CD4-positive, alpha-beta T cell (primary cell): Measurements from ENCODE around the gene STAT3. TPM values are rescaled to one million over a fixed set of nuclear protein-coding genes. Genes with fewer than 3 reads are reported as not detected.

Experiments
- ATAC-seq: fragments of 200-7000 bp; cut with Tn5 transposase; one replicate; pipeline ENCODE4 v1.10.0; 2022; ENCODE audit warnings: mild to moderate bottlenecking; ENCODE audit not compliant: poor library complexity
- CTCF ChIA-PET: fragments of 350-600 bp; sonication (Branson Sonifier 250); formaldehyde crosslinking; loops from one replicate; lab custom pipeline; 2021; ENCODE audit warnings: antibody characterized with exemption, inconsistent platforms; lab: Charles Lee
- POLR2A ChIA-PET: fragments of 350-600 bp; sonication (Branson Sonifier 250); formaldehyde crosslinking; loops from one replicate; lab custom pipeline; 2021; ENCODE audit warnings: antibody characterized with exemption, inconsistent platforms; lab: Charles Lee
- DNase-seq, 14 experiments: peaks; one replicate each; pipeline ENCODE4 v3.0.0-alpha.2; 2013 to 2020; ENCODE audit warnings: mixed read lengths in 2 of 14
- H3K27ac ChIP-seq, 2 donors: one replicate each; pipeline versions ENCODE4 v1.5.1 to v1.7.0; 2013; ENCODE audit warnings: low read length in 2 of 2, low read depth in 1 of 2, mild to moderate bottlenecking in 1 of 2
- H3K27me3 ChIP-seq, 2 experiments: 1 replicate in 1 of 2; 2 replicates in 1 of 2; pipeline versions ENCODE4 v1.6.1 to v1.7.0; 2013; ENCODE audit warnings: low read length in 2 of 2, control low read depth in 1 of 2, mild to moderate bottlenecking in 1 of 2, moderate library complexity in 1 of 2; ENCODE audit not compliant: insufficient read depth in 2 of 2, control insufficient read depth in 1 of 2
- H3K36me3 ChIP-seq: one replicate; pipeline ENCODE4 v1.6.1; 2013; ENCODE audit warnings: low read length, control low read depth; ENCODE audit not compliant: insufficient read depth
- H3K4me1 ChIP-seq: one replicate; pipeline ENCODE4 v1.6.1; 2013; ENCODE audit warnings: low read length, control low read depth; ENCODE audit not compliant: insufficient read depth
- H3K4me3 ChIP-seq: one replicate; pipeline ENCODE4 v1.5.1; 2013; ENCODE audit warnings: mild to moderate bottlenecking, low read length, moderate library complexity
- H3K9me3 ChIP-seq, 2 experiments: 1 replicate in 1 of 2; 2 replicates in 1 of 2; pipeline versions ENCODE4 v1.6.1 to v1.7.0; 2013; ENCODE audit warnings: low read length in 2 of 2, mild to moderate bottlenecking in 2 of 2, control low read depth in 1 of 2, moderate library complexity in 1 of 2; ENCODE audit not compliant: control insufficient read depth in 1 of 2, insufficient read depth in 1 of 2
- H3K27ac Mint-ChIP-seq: one replicate; pipeline ENCODE4 v1.8.0; 2020; ENCODE audit warnings: mixed read lengths
- H3K27me3 Mint-ChIP-seq: one replicate; pipeline ENCODE4 v1.8.0; 2021; ENCODE audit warnings: mixed read lengths
- H3K36me3 Mint-ChIP-seq: one replicate; pipeline ENCODE4 v1.8.0; 2021; ENCODE audit warnings: low read depth, mixed read lengths
- H3K4me1 Mint-ChIP-seq: one replicate; pipeline ENCODE4 v1.8.0; 2021; ENCODE audit warnings: low read depth, mixed read lengths
- H3K4me3 Mint-ChIP-seq: one replicate; pipeline ENCODE4 v1.8.0; 2020; ENCODE audit warnings: mild to moderate bottlenecking, mixed read lengths
- H3K9me3 Mint-ChIP-seq: one replicate; pipeline ENCODE4 v1.8.0; 2020; ENCODE audit warnings: mixed read lengths
- intact Hi-C, 2 experiments: fragments of 100-400 bp; cut with DNase I in 1 of 2; cut with micrococcal nuclease in 1 of 2; formaldehyde crosslinking; loops; one replicate each; pipeline versions ENCODE4 v1.15.1 to v1.9.0; 2023 to 2025; cut with DNase I, micrococcal nuclease
- total RNA-seq, 174 experiments: library from RNA in 2 of 174; stranded (reverse) in 2 of 174; gene quantifications; one replicate each; pipeline ENCODE4 v1.2.3 and lab custom pipeline; 2021 to 2026
- TF ChIP-seq, protein P1 (sequence below): fragments of 200-600 bp; IDR thresholded peaks from one replicate; pipeline ENCODE4 v1.8.0; 2022; ENCODE audit warnings: antibody characterized with exemption, mild to moderate bottlenecking

STAT3 gene
- total RNA-seq, 2 experiments from 2014 or later = 315 to 319 TPM

GRCh38 chr17:42408061-42408460 lies 19.8 kb upstream of the STAT3 start:
- CTCF ChIA-PET = interaction anchor here (6.8 kb wide), 1 partner anchor 90 kb away, joined by 187 read pairs; no protein-coding TSS in a partner anchor
- no peaks in the 10 kb centered on the region for H3K36me3 ChIP-seq
- H3K9me3 ChIP-seq = no peaks in the 10 kb centered on the region
- Mint-ChIP-seq H3K4me3 (no peak overlapping the region), H3K27ac (no peak overlapping the region), H3K9me3 (no peaks in the 10 kb centered on the region), H3K27me3 (no peaks in the 10 kb centered on the region), H3K36me3 (no peaks in the 10 kb centered on the region), H3K4me1 (peaks cover 11% of the 10 kb centered on the region)
- no peak overlapping the region for H3K27ac ChIP-seq
- POLR2A ChIA-PET = interaction anchor here (1.3 to 3.8 kb wide), 3 partner anchors 20 to 200 kb away, joined by 3 to 44 read pairs (median 40); partner anchors contain the start of gene STAT3
- ATAC-seq = no peak
- no peak for DNase-seq
- no peaks in the 10 kb centered on the region for H3K27me3 ChIP-seq
- intact Hi-C loops = loop anchor here (5.0 kb wide), 2 partner anchors 71 to 109 kb away; no protein-coding TSS in a partner anchor
- H3K4me3 ChIP-seq = no peak overlapping the region
- TF ChIP-seq, protein P1, sequence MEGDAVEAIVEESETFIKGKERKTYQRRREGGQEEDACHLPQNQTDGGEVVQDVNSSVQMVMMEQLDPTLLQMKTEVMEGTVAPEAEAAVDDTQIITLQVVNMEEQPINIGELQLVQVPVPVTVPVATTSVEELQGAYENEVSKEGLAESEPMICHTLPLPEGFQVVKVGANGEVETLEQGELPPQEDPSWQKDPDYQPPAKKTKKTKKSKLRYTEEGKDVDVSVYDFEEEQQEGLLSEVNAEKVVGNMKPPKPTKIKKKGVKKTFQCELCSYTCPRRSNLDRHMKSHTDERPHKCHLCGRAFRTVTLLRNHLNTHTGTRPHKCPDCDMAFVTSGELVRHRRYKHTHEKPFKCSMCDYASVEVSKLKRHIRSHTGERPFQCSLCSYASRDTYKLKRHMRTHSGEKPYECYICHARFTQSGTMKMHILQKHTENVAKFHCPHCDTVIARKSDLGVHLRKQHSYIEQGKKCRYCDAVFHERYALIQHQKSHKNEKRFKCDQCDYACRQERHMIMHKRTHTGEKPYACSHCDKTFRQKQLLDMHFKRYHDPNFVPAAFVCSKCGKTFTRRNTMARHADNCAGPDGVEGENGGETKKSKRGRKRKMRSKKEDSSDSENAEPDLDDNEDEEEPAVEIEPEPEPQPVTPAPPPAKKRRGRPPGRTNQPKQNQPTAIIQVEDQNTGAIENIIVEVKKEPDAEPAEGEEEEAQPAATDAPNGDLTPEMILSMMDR = no peak
- peaks cover 13% of the 10 kb centered on the region for H3K4me1 ChIP-seq

- Histone ChIP-seq H3K9me3 (no peaks in the 10 kb centered on the region), H3K4me1 (peaks cover 13% of the 10 kb centered on the region), H3K27ac (no peak overlapping the region), H3K27me3 (no peaks in the 10 kb centered on the region), H3K36me3 (no peaks in the 10 kb centered on the region), H3K4me3 (no peak overlapping the region)
- H3K4me1 Mint-ChIP-seq = peaks cover 11% of the 10 kb centered on the region
- peak; percentile 89 for ATAC-seq
- peak overlapping the region; percentile 3 for H3K27ac Mint-ChIP-seq
- ChIA-PET CTCF (interaction anchor here (1.6 to 6.8 kb wide), 3 partner anchors 89 to 185 kb away, joined by 5 to 187 read pairs (median 16); no protein-coding TSS in a partner anchor), POLR2A (interaction anchor here (0.6 to 3.8 kb wide), 8 partner anchors 15 to 201 kb away, joined by 3 to 44 read pairs (median 4); partner anchors contain the start of genes CAVIN1, STAT3 and STAT5A)
- no peaks in the 10 kb centered on the region for H3K9me3 Mint-ChIP-seq
- intact Hi-C loops = loop anchor here (1.0 to 5.0 kb wide), 4 partner anchors 18 to 185 kb away; no protein-coding TSS in a partner anchor
- H3K4me3 Mint-ChIP-seq = no peak overlapping the region
- no peaks in the 10 kb centered on the region for H3K27me3 Mint-ChIP-seq
- TF ChIP-seq, protein P1 = no peak
- no peaks in the 10 kb centered on the region for H3K36me3 Mint-ChIP-seq
- peak; percentile 46 to 82 (median 56) for DNase-seq
Observed at GRCh38 chr17:42407289-42407836, 19.1 kb upstream of the STAT3 start.

GRCh38 chr17:42406615-42407288 lies 18.5 kb upstream of the STAT3 start:
- ChIA-PET POLR2A (interaction anchor here (0.6 to 3.8 kb wide), 12 partner anchors 16 to 202 kb away, joined by 3 to 44 read pairs (median 4); partner anchors contain the start of genes CAVIN1, STAT3 and STAT5A), CTCF (interaction anchor here (0.7 to 6.8 kb wide), 17 partner anchors 17 to 227 kb away, joined by 3 to 187 read pairs (median 5); partner anchors contain the start of gene STAT3)
- Mint-ChIP-seq H3K4me1 (peaks cover 11% of the 10 kb centered on the region), H3K27ac (no peak overlapping the region), H3K27me3 (no peaks in the 10 kb centered on the region), H3K36me3 (no peaks in the 10 kb centered on the region), H3K9me3 (no peaks in the 10 kb centered on the region), H3K4me3 (no peak overlapping the region)
- Histone ChIP-seq H3K4me1 (peaks cover 13% of the 10 kb centered on the region), H3K9me3 (no peaks in the 10 kb centered on the region), H3K27me3 (no peaks in the 10 kb centered on the region), H3K27ac (no peak overlapping the region), H3K4me3 (no peak overlapping the region), H3K36me3 (no peaks in the 10 kb centered on the region)
- intact Hi-C loops = loop anchor here (1.0 to 5.0 kb wide), 6 partner anchors 17 to 184 kb away; no protein-coding TSS in a partner anchor
- ATAC-seq (no peak), DNase-seq (no peak)
- TF ChIP-seq, protein P1 = no peak
